Activated CD8-positive, alpha-beta memory T cell treated with anti-CD3 and anti-CD28 coated beads, Interleukin-2, amount 50 U/mL, for 1 hour (primary cell): ENCODE measurements around the gene CALHM5.

ENCODE experiments used
- DNase-seq: peaks from one replicate; pipeline ENCODE4 v3.0.0-alpha.2; 2020; ENCODE audit errors: extremely low read depth

Gene CALHM5

DNA sequence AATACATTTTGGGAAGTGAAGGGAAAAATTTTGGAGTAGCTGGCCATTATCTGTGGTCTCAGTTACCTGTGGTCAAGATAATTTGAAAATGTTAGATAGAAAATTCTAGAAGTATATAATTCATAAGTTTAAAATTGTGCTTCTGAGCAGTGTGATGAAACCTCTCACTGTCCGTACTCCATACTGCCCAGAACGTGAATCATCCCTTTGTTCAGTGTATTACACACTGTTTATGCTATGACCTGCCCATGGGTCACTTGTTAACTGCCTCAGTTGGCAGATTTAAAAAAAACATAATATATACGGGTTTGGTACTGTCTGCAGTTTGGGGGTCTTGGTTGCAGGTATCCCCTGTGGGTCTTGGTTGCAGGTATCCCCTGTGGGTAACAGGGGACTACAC lies 4.1 kb upstream of the CALHM5 start:
- no peak for DNase-seq

GRCh38 chr6:116508527-116508926 lies 2.9 kb upstream of the CALHM5 start:
- no peak for DNase-seq

- DNase-seq, result no peak
These were observed 696 bp downstream of the CALHM5 start for GRCh38 chr6:116512111-116512559.

DNA sequence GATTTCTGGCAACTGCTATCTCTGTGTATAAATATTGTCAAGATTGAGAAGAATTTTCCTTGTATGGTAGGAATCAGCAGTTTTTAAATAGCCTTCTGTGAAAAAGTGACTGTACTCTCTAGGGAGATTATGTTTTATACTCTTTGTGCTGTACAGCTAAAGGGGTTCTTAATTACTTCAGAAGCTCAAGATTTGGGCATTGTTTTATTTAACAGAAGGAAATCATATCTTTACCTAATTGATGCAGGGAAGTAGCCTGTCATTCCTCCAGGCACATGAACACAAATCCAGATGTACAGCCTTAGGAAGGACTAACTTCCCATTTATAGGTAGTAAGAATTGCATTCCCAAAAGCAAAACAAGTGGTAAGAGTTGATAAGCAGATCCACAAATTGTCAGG lies 1.3 kb downstream of the CALHM5 start:
- DNase-seq, result no peak

DNA sequence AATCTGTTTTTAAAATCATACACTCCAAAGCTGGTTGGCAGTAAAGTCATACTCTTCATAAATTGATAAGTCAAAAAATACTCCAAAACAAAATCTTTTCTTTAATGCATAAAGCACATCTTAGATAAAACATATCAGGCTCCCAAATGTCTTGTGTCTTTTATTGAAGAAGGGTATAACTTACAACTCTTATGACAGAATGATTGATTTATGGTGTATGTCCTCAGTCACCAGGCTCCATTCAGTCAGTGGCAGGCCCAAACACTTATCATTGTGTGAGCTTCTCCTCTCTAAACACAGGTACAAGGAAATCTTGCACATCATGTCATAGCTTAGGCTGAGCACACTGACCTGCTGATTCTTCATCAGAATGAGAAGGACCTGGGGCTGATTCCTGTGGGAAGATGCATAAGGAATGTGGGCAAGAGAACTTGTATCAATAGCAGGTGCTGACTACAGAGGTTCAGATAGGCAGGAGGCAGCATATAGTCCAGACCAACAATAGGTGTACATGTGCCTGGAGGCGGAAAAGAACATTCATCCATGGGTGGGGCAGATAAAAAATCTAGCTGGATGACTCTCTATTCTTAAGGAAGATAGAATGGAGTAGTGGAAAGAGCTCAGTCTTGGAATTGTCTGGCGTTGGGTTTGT lies 1.9 kb downstream of the CALHM5 start:
- no peak for DNase-seq

GRCh38 chr6:116514111-116514510 lies 2.7 kb downstream of the CALHM5 start:
- no peak for DNase-seq

DNA sequence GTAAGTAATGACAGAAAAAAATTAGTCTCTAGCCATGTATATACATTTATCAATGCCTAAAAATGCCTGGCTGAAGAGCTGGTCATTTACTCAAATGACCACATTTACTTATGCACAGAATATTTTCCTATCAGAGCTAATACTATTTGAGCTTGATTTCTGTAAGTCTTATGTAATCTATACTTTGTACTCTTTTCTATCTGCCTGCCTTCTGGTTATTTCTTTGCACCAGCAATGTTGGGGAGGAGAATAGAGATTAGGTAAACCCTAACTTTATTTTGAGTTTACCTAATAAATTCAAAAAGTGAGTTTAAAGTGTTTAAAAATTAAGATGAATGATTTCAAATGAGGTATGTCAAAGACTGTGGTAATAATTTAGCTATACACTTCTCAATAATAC lies 3.7 kb downstream of the CALHM5 start:
- no peak for DNase-seq

GRCh38 chr6:116518621-116519368 lies 7.4 kb downstream of the CALHM5 start:
- no peak for DNase-seq

DNA sequence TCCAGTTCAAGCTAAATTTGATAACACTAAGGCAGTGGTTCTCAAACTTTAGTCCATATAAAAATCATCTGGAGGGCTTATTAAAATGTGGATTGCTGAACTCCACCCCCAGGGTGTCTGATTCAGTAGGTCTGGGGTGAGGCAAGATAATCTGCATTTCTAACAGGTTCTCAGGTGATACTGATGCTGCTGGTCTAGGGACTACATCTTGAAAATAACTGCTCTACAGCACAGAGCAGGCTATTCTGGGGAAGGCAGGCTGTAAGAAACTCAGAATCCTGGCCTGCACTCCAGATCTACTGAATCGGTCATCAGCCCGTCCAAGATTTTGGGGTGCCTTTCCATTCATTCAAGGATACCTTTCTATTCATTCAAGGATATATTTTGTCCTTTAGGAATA lies 11.5 kb downstream of the CALHM5 start:
- no peak for DNase-seq

GRCh38 chr6:116524236-116524635 lies 12.8 kb downstream of the CALHM5 start:
- DNase-seq, result no peak

GRCh38 chr6:116528133-116528532 lies 16.7 kb downstream of the CALHM5 start:
- DNase-seq, result no peak

DNA sequence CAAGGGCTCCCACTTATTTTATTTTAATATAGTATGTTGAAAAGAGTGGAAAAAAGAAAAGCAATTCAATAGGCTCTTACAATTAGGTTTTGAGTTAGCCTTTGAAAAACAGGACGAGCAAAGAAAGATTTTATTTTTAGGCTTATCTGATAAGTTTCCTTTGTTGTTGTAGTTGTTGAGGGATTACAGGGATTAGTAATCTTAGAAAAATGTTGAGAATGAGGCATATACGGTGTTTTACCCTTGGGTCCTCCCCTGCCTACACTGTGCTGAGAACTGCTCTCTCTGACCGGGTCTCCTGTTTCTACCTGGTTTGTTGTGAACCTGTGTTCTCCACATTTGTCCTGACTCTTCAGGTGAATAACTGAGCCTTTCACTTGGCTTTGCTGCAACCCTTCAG lies 17.3 kb downstream of the CALHM5 start:
- no peak for DNase-seq

DNA sequence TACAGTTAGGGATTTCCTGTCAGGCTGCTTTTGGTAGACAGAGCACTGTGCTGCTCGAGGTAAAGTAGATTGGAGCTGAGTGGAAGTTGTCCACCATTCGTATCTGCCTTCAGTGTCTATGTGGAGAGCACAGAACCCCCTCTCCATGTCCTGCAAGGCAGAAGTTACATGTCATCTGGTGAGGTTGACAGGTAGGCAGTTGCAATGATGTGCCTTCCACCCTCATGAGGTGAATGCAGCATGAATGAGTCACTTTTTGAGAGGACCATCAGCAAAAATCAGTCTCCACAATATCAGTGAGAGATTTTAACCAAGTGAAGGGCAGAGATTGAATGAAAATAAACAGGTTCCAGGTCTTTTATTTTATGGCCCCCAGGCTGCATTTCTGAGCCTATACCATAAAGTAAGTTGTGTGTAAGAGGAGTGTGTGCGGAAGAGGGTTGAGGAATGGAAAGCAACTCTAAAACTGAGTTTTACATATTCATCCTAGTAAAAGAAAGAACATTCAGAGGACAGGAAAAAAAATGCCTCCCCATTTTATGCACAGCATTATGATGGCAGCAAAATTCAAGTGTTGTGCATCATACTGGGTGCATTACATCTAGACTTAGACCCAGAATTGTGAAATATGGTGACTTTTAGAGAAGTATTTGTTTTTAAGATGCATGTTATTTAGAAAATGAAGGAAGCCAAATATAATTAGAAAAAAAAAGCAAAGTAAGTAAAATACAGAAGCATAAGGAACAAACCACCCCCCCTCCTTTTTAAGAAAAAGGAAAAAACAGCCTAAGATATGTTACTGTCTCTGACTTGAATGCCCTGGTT lies 18.2 kb downstream of the CALHM5 start:
- DNase-seq, result no peak

DNA sequence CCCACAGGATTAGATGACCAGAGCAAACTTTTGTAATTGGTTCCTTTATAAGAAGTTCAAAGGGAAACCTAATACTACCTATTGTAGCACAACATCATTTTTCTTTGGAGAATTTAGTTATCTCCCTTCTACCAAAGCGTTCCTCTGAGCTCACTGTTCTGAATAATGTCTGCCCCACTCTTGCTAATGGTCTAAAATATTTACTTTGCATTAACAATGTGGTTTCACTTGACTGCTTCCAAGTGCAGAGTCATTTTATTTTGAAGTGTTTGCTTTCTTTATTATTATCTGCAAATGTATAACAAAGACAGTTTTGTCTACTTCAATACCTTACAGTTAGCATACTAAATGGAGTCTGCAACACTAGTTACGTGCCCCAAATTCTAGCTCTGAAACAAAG lies 19.0 kb downstream of the CALHM5 start:
- no peak for DNase-seq

DNA sequence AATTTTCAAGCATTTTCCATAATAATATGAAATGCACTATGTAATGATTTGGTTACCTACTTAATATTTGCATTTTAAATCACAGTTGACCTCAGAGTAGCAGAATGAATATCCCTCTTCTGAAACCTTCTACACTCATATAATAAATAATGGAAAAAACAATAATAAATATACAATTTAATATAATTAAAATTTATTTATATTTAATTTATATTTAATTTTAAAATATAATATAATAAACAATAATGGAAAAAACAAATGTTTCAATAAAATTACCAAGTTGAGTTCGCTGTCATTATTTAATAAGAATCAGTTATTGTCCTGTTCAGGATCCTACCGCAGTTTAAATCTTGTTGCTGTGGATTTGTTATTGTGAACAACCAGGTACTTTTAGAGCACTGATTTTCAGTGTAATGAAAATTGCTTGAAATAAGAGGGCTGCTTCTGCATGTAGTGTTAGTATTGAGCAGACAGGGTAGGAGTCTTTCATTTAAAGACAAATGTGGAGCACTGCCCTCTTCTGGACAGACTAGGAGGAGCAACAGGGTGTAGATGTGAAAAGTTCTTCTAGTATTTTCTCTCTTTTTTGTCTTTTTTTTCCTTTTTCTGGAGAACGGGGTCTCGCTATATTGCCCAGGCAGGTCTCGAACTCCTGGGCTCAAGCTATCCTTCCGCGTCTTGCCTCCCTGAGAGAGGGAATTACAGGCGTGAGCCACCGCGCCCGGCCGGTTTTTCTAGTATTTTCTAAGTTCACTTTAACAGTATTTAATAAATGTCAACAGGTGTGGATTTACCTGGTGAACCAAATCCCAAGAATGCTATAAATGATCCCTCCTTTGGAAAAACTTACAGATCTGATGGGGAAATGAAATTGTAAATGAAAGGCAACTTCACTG lies 20.5 kb downstream of the CALHM5 start:
- peak; percentile 19 for DNase-seq

DNA sequence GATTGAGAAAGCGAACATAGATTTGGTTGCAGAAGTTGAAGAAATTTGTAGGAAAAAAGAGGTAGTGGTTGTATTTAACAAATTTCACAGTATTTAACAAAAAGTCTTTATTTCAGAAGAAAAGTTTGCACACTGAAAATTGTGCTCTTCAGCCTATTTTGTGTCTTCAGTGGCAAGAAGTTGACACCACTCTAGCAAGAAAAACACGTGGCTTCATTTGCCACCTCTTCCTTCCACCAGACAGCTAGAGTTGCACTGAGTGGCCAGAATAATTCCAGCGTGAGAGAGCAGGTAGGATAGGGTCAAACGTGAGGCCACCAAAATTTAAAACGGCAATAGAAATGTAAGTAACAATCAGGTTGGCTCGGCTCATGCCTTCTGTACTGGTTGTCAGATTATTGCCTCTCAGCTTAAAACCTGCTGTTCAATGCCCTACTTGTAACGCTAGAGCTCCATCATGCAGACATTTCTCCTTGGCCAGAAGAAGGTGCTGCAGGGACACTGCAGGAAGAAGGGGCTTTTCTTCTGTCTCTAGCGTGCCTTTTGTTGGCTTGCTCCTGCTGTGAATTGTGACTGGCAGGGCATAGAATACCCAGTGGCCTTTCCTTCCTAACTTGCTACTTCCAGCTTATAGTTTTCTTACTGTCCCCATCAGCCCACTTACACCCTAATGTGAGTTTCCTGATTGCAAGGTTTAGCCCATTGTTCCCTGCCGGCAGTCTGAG lies 22.0 kb downstream of the CALHM5 start:
- no peak for DNase-seq

GRCh38 chr6:116535109-116535508 lies 23.7 kb downstream of the CALHM5 start:
- DNase-seq, result no peak

- peak; percentile 8 for DNase-seq
These were observed 24.8 kb downstream of the CALHM5 start for GRCh38 chr6:116536216-116536621.

DNA sequence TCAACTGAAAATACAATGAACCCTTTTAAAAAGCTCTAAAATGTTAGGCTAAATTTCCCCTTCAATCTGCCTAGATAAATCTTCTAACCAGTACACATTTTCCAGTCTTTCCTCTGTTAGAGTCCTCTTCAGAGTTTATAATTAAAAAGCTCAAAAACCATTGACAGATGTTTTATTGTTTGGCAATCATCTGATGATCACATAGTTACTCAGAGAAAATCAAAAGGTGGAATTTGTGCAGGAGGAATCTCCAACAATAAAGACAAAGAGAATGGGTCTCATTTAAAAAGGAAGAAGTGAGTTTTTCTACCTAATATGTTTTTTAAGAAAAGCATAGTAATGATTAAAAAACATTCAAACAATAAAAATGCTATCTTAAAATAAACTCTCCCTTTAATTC lies 31.0 kb downstream of the CALHM5 start:
- DNase-seq, result no peak

GRCh38 chr6:116543149-116543548 lies 31.7 kb downstream of the CALHM5 start:
- no peak for DNase-seq

DNA sequence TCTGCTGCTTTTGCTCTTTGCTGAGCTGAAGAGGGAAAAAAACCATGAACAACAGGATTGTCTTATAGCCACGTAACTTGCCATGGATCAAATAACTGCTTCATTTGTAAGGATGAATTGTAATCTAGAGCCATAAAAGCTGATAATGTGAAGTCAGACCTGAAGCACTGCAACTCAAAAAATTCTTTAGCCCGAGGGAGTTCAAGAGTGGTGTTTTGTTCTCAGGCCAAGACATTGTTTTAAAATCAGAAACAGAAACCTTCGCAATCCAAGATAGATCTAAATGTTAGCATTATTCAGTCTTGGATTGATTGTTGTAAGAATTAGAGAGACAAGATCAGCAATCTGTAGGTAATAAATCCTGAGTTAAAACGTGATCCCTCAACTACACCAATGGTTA lies 34.2 kb downstream of the CALHM5 start, which contains the start of gene TRAPPC3L:
Gene TRAPPC3L (minus strand): TSS at position 34 of the 400 bp plus-strand sequence. CDS start 170 bp downstream, outside the sequence.
- DNase-seq, result no peak
